HCT116 (cell line): Measurements from ENCODE around the gene HOXC13. TPM values are rescaled to one million over a fixed set of nuclear protein-coding genes. Genes with fewer than 3 reads are reported as not detected.

Experiments
- ATAC-seq: fragments of 200-7000 bp; cut with Tn5 transposase; 2 replicates; pipeline ENCODE4 v1.9.1; 2020; ENCODE audit warnings: mild to moderate bottlenecking, moderate library complexity
- BruUV-seq: library from RNA; stranded (reverse); fragments of 400-500 nt; replicated peaks from 2 replicates; lab custom pipeline; 2021; lab: Mats Ljungman, UMichigan
- CTCF ChIA-PET: fragments of 300-600 bp; sonication (Branson Sonifier 250); formaldehyde crosslinking; loops from one replicate; lab custom pipeline; 2021; ENCODE audit warnings: antibody characterized with exemption; lab: Charles Lee
- POLR2A ChIA-PET: fragments of 300-600, 350-600 bp; sonication (Branson Sonifier 250); formaldehyde crosslinking; loops from one replicate; lab custom pipeline; 2021; ENCODE audit warnings: antibody characterized with exemption; lab: Charles Lee
- RAD21 ChIA-PET, 2 experiments: fragments of 300-600 bp; sonication (Branson Sonifier 250); formaldehyde crosslinking; loops; one replicate each; lab custom pipeline; 2023; ENCODE audit warnings: low total read pairs in 2 of 2; ENCODE audit not compliant: uncharacterized antibody in 2 of 2, unreplicated experiment in 2 of 2, low non-redundant PET in 1 of 2; lab: Charles Lee
- DNase-seq: peaks from one replicate; pipeline ENCODE4 v3.0.0-alpha.2; 2010; ENCODE audit warnings: low read depth, low spot score
- H2AFZ ChIP-seq: fragments of 200-600 bp; shearing (Covaris generic), sonication (generic); 2 replicates; pipeline ENCODE4 v1.6.1; 2017; ENCODE audit warnings: low read depth, mixed run types, mixed read lengths, antibody characterized with exemption, low read length; ENCODE audit not compliant: poor library complexity, severe bottlenecking
- H3K27ac ChIP-seq: 2 replicates; pipeline ENCODE4 v1.5.1; 2012; ENCODE audit warnings: low read depth, low read length
- H3K27me3 ChIP-seq: fragments of 200-600 bp; sonication (generic); 2 replicates; pipeline ENCODE4 v1.6.1; 2016; ENCODE audit warnings: mixed run types, low read length, mixed read lengths; ENCODE audit not compliant: insufficient read depth
- H3K36me3 ChIP-seq, 2 experiments: fragments of 200-500 bp in 1 of 2; fragments of 200-600 bp in 1 of 2; sonication (Bioruptor generic) in 1 of 2; sonication (generic) in 1 of 2; 2 replicates each; pipeline versions ENCODE4 v1.5.1 to v1.6.1; 2014 to 2016; ENCODE audit warnings: low read length in 2 of 2, inconsistent platforms in 1 of 2, mixed read lengths in 1 of 2, mixed run types in 1 of 2; ENCODE audit not compliant: insufficient read depth in 2 of 2, control insufficient read depth in 1 of 2
- H3K4me1 ChIP-seq, 2 experiments: fragments of 200-600 bp in 1 of 2; sonication (generic) in 1 of 2; 2 replicates each; pipeline versions ENCODE4 v1.5.1 to v1.6.1; 2012 to 2017; ENCODE audit warnings: low read length in 2 of 2, inconsistent platforms in 1 of 2, mild to moderate bottlenecking in 1 of 2, mixed read lengths in 1 of 2, mixed run types in 1 of 2, moderate library complexity in 1 of 2; ENCODE audit not compliant: insufficient read depth in 2 of 2, control insufficient read depth in 1 of 2
- H3K4me2 ChIP-seq: fragments of 200-600 bp; sonication (generic); 2 replicates; pipeline ENCODE4 v1.6.1; 2017; ENCODE audit warnings: mixed run types, low read length, mixed read lengths
- H3K4me3 ChIP-seq, 2 experiments: fragments of 200-600 bp in 1 of 2; sonication (generic) in 1 of 2; replicated peaks in 1 of 2; 2 replicates each; pipeline ENCODE4 v1.5.1; 2011 to 2016; ENCODE audit warnings: low read length in 2 of 2, control low read depth in 1 of 2, low read depth in 1 of 2, mild to moderate bottlenecking in 1 of 2, mixed read lengths in 1 of 2, mixed run types in 1 of 2
- H3K79me2 ChIP-seq: fragments of 200-600 bp; sonication (generic); 2 replicates; pipeline ENCODE4 v1.6.1; 2017; ENCODE audit warnings: mild to moderate bottlenecking, mixed run types, low read length, moderate library complexity, mixed read lengths; ENCODE audit not compliant: insufficient read depth
- H3K9ac ChIP-seq: fragments of 200-600 bp; sonication (generic); 2 replicates; pipeline ENCODE4 v1.6.1; 2016; ENCODE audit warnings: low read length, mixed read lengths
- H3K9me2 ChIP-seq: fragments of 200-600 bp; sonication (generic), shearing (Covaris generic); 2 replicates; pipeline ENCODE4 v1.6.1; 2017; ENCODE audit warnings: mixed run types, mild to moderate bottlenecking, moderate library complexity; ENCODE audit not compliant: insufficient read depth
- H3K9me3 ChIP-seq, 2 experiments: fragments of 200-500 bp in 1 of 2; fragments of 200-600 bp in 1 of 2; sonication (Bioruptor generic) in 1 of 2; sonication (generic) in 1 of 2; 2 replicates each; pipeline ENCODE4 v1.6.1; 2014 to 2017; ENCODE audit warnings: low read length in 2 of 2, mixed read lengths in 2 of 2, inconsistent platforms in 1 of 2, low read depth in 1 of 2, mild to moderate bottlenecking in 1 of 2, mixed run types in 1 of 2, moderate library complexity in 1 of 2; ENCODE audit not compliant: control insufficient read depth in 1 of 2, insufficient read depth in 1 of 2
- H4K20me1 ChIP-seq: fragments of 200-600 bp; sonication (generic), shearing (Covaris generic); 2 replicates; pipeline ENCODE4 v1.6.1; 2017; ENCODE audit warnings: mixed run types, mild to moderate bottlenecking, moderate library complexity; ENCODE audit not compliant: insufficient read depth
- CTCF ChIP-seq, 3 experiments: fragments of 200-600 bp in 1 of 3; sonication (generic) in 1 of 3; IDR thresholded peaks in 2 of 3; conservative IDR thresholded peaks in 1 of 3; 2 replicates each; pipeline ENCODE4 v1.5.1; 2012 to 2017; ENCODE audit warnings: low read depth in 2 of 3, low read length in 2 of 3, antibody characterized with exemption in 1 of 3, borderline replicate concordance in 1 of 3, control low read depth in 1 of 3, mild to moderate bottlenecking in 1 of 3, mixed read lengths in 1 of 3, mixed run types in 1 of 3, moderate library complexity in 1 of 3; ENCODE audit not compliant: insufficient read depth in 1 of 3
- EZH2phosphoT487 ChIP-seq: fragments of 200-600 bp; IDR thresholded peaks from 2 replicates; pipeline ENCODE4 v1.6.1; 2018; ENCODE audit warnings: antibody characterized with exemption, borderline replicate concordance
- FOSL1 ChIP-seq: IDR thresholded peaks from 2 replicates; pipeline ENCODE4 v1.6.1; 2012; ENCODE audit warnings: low read depth
- POLR2A ChIP-seq: IDR thresholded peaks from 2 replicates; pipeline ENCODE4 v1.7.0; 2011; ENCODE audit warnings: borderline replicate concordance; ENCODE audit not compliant: insufficient read depth, insufficient read length; ENCODE audit errors: extremely low read depth
- POLR2AphosphoS5 ChIP-seq: IDR thresholded peaks from 2 replicates; pipeline ENCODE4 v1.6.1; 2011; ENCODE audit warnings: mild to moderate bottlenecking, low read depth, low read length, moderate library complexity
- RAD21 ChIP-seq: IDR thresholded peaks from 2 replicates; pipeline ENCODE4 v1.6.1; 2012; ENCODE audit warnings: low read depth, mild to moderate bottlenecking
- SIN3A ChIP-seq: IDR thresholded peaks from 2 replicates; pipeline ENCODE4 v1.6.1; 2012; ENCODE audit warnings: low read depth
- ZBTB33 ChIP-seq: IDR thresholded peaks from 2 replicates; pipeline ENCODE4 v1.6.1; 2011; ENCODE audit warnings: mild to moderate bottlenecking, low read length, moderate library complexity; ENCODE audit not compliant: insufficient replicate concordance; ENCODE audit errors: extremely low read depth
- ZNF274 ChIP-seq: fragments of 200-500 bp; sonication (Bioruptor generic); IDR thresholded peaks from 2 replicates; pipeline ENCODE4 v1.6.1; 2014; ENCODE audit warnings: mild to moderate bottlenecking, low read depth, low read length, inconsistent platforms
- intact Hi-C: fragments of 100-400 bp; cut with micrococcal nuclease; formaldehyde crosslinking; loops from 2 replicates; pipeline ENCODE4 v1.10.0; 2022
- total RNA-seq: library from RNA; stranded (reverse); gene quantifications from one replicate; pipeline ENCODE4 v1.2.1, GENCODE V29; 2021; ENCODE audit not compliant: unreplicated experiment

HOXC13 gene
- total RNA-seq, 1 experiment from 2014 or later: 3.8 TPM

- POLR2A ChIA-PET: no interaction called here
- RAD21 ChIA-PET: no interaction called here
- Histone ChIP-seq H3K27ac (no peak overlapping the region), H3K36me3 (no peaks in the 10 kb centered on the region), H3K4me2 (no peak overlapping the region), H4K20me1 (no peaks in the 10 kb centered on the region), H2AFZ (no peak overlapping the region), H3K4me1 (no peaks in the 10 kb centered on the region), H3K9me2 (no peaks in the 10 kb centered on the region), H3K9me3 (no peaks in the 10 kb centered on the region), H3K27me3 (peaks cover 38% of the 10 kb centered on the region), H3K79me2 (no peaks in the 10 kb centered on the region), H3K9ac (no peak overlapping the region), H3K4me3 (no peak overlapping the region)
- CTCF ChIA-PET: no interaction called here
- ATAC-seq (no peak), DNase-seq (no peak)
- no peak for TF ChIP-seq FOSL1
- TF ChIP-seq ZNF274: no peak
- no peak for TF ChIP-seq POLR2A
- no peak for TF ChIP-seq CTCF (IDR thresholded peaks at IDR 0.05 in 2 of 3, conservative IDR thresholded peaks at IDR 0.05 in 1 of 3; ENCODE audit: borderline replicate concordance in 1 of 3, insufficient read depth in 1 of 3, low read depth in 2 of 3, low read length in 2 of 3)
- TF ChIP-seq POLR2AphosphoS5: no peak
- TF ChIP-seq SIN3A: no peak
- no peak for TF ChIP-seq RAD21
- TF ChIP-seq ZBTB33: no peak
- no peak for TF ChIP-seq EZH2phosphoT487
- BruUV-seq: no TSS peak
- intact Hi-C loops: no loop called here
Observed at GRCh38 chr12:53931844-53932581, 6.6 kb upstream of the HOXC13 start.
